GM12872 (cell line): Measurements from ENCODE around the gene CDH4.

ENCODE experiments used
- TF ChIP-seq, protein P1 (sequence below): IDR thresholded peaks from 3 replicates; pipeline ENCODE4 v1.5.1; 2011; ENCODE audit warnings: low read depth, mild to moderate bottlenecking, low read length, moderate library complexity; ENCODE audit not compliant: insufficient read depth

Gene CDH4

DNA sequence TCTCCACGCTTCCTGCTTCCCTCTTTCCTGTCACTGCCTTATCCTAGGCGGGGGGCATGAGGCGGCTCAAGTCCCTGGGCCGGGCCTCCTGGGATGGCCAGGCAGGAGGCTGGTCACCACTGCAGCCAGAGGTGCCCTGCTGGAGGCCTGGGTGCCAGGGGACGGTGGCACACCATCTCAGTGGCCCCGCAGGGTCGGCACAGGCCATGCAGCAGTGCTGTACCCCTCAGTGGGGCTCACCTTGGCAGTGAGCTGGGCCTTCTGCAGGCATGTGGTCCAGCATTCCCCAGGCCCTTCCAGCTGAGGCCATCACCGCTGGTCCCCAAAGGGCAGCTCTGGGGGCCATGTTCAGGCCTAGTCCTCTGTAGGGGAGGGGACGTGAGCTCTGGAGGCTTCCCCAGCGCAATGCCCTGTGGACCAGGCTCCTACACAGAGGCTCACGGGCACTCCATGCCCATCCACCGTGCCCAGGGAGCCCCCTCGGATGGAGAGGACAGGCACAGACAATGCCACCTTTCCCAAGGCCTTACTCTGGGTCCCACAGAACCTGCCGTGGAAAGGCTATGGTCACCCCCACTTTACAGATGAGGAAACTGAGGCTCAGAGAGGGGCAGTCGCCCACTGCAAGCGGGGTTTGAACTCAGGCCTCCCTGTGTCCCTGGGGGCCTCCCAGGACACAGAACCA is 689.8 kb downstream of the CDH4 start:
- TF ChIP-seq, protein P1, sequence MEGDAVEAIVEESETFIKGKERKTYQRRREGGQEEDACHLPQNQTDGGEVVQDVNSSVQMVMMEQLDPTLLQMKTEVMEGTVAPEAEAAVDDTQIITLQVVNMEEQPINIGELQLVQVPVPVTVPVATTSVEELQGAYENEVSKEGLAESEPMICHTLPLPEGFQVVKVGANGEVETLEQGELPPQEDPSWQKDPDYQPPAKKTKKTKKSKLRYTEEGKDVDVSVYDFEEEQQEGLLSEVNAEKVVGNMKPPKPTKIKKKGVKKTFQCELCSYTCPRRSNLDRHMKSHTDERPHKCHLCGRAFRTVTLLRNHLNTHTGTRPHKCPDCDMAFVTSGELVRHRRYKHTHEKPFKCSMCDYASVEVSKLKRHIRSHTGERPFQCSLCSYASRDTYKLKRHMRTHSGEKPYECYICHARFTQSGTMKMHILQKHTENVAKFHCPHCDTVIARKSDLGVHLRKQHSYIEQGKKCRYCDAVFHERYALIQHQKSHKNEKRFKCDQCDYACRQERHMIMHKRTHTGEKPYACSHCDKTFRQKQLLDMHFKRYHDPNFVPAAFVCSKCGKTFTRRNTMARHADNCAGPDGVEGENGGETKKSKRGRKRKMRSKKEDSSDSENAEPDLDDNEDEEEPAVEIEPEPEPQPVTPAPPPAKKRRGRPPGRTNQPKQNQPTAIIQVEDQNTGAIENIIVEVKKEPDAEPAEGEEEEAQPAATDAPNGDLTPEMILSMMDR, result no peak

DNA sequence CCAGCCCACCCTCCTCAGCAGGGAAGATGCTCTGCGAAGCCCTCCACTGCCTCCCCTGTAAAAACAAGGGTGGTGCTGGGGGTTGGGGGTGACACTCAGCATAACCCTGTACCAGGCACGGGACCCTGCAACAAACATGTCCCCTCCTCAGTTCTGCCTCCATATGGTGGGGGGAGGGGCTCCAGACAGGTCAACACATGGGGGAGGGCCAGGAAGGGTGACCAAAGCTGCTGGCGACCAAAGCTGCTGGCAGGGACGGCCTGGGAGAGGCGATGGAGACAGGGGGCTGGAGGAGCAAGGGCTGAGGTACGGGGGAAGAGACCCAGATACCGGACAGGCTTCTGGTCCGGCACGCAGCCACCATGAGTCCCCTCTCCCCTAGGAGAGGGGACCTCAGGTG is 690.5 kb downstream of the CDH4 start:
- TF ChIP-seq, protein P1, result no peak

DNA sequence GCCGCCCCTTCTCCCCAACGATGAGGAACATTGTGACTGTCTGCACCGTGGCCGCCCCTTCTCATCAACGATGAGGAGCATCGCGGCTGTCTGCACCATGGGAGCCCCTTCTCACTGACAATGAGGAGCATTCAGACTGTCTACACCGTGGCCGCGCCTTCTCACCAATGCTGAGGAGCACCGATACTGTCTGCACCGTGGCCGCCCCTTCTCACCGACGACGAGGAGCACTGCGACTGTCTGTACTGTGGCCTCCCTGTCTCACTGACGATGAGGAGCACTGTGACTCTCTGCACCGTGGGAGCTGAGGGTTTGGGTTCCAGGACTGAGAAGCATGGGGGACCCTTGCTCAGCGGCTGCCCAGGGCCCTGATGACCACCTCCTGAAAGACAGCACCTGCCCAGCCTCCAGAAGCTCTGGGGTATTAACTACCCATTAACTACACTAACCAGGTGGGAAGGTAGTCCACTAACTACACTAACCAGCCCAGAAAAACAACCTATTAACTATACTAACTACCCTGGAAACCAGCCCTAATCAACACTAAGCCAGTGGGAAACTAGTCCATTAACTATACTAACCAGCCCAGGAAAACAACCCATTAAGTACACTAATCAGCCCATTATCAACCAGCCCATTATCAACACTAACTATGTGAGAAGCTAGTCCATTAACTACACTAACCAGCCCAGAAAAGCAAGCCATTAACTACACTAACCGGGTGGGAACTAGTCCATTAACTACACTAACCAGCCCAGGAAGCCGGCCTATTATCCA is 696.7 kb downstream of the CDH4 start:
- TF ChIP-seq, protein P1, result no peak

DNA sequence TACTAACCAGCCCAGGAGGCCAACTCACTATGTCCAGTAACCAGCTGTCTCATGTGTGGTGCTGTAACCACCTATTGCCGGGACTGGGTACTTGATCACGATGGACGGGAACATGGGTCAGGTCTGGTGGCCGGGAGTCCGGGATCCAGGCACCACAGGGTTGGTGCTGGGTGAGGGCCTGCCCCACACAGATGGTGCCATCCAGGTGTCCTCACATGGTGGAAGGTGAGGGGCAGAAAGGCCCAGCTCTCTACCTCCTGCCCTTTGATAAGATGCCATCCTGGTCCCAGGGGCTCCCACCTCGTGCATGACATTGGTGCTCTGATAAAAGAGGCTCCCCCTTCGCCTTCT is 697.3 kb downstream of the CDH4 start:
- TF ChIP-seq, protein P1, result no peak

DNA sequence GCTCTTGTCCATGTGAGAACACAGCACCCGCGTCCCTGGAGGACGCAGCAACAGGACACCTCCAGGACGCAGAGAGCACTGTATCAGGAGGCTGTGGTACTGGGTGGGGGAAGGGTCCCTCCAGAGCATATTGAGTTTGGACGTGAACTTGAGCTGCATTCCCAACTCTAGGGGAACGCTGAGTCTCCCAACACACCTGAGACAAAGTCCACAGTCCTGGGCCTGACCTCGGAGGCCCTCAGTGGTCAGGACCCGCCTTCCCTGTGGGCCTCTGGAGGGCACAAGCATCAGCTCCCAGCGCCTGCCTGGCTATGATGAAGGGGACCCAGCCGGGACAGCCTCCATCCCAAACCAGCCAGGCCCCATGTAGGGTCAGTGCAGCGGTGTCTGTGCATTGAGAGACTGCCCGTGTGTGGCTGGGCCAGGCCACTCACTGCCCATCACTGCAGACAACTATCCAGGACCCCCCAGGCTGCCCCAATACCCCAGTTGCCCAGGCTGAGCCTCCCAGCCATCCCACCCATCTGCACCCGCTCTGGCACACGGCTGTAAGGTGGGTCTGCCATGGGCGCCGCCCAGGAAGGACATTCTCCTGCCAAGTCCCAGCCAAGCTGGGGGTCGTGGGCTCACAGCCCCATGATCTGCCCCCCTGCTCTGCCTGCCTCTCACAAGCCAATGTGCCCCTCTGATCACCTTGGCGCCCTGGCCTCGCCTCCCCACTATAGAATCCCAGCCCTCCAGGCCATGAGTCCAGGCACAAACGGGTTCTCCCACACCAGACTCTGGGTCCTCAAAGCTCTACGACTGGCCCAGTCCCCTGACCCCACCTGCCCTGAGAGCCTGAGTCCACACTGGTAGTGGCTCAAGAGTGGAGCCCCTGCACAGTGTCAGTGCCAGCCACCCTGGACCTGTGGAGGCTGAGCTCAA is 697.9 kb downstream of the CDH4 start:
- TF ChIP-seq, protein P1, result no peak

DNA sequence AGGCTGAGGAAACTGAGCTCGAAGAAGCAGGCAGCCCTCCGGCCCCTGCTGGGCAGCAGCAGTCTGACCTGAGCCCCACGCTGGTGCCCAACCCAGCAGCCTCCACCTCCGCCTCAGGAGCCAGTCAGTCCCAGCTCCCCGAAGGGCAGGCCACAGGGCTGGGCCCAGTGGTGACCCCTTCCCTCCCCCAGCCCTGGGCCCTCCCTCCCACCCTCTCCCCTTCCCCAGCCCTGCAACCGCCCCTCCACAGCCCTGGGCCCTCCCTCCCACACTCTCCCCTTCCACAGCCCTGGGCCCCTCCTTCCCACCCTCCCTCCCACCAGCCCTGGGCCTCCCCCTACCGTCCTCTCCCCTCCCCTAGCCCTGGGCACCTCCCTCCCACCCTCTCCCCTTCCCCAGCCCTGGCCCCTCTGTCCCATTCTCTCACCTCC is 698.6 kb downstream of the CDH4 start:
- TF ChIP-seq, protein P1, result no peak
